HepG2 (cell line): ENCODE data around the gene DDC. TPM values are rescaled to one million over a fixed set of nuclear protein-coding genes. Genes with fewer than 3 reads are reported as not detected.

Source experiments
- ATAC-seq: fragments of 200-7000 bp; cut with Tn5 transposase; 3 replicates; pipeline ENCODE4 v1.9.1; 2020; ENCODE audit warnings: mild to moderate bottlenecking, moderate library complexity
- BruUV-seq: library from RNA; stranded (reverse); fragments of 400-500 nt; replicated peaks from 2 replicates; lab custom pipeline; 2021; lab: Mats Ljungman, UMichigan
- CTCF ChIA-PET: fragments of 300-600 bp; formaldehyde crosslinking; extraction: SDS; loops from one replicate; lab custom pipeline; 2021; ENCODE audit warnings: low total read pairs, inconsistent platforms, low intra/inter-chr PET ratio; lab: Yijun Ruan, JAX
- POLR2A ChIA-PET: fragments of 350-600 bp; sonication (Branson Sonifier 250); formaldehyde crosslinking; loops from one replicate; lab custom pipeline; 2020; ENCODE audit warnings: antibody characterized with exemption, inconsistent platforms; lab: Yijun Ruan, JAX
- DNase-seq: peaks from one replicate; pipeline ENCODE4 v3.0.0-alpha.2; 2015; ENCODE audit warnings: low spot score
- FAIRE-seq: peaks from 3 replicates; lab custom pipeline; 2011; peaks lifted over from hg19 to GRCh38; lab: Jason Lieb, UNC
- H2AFZ ChIP-seq: one replicate; pipeline ENCODE4 v1.6.1; 2011; ENCODE audit warnings: low read length, inconsistent platforms
- H3K27ac ChIP-seq: fragments of 300-600 bp; 3 replicates; pipeline ENCODE4 v1.8.0; 2011; ENCODE audit warnings: mixed run types, mild to moderate bottlenecking, mixed read lengths, low read length, inconsistent platforms; ENCODE audit not compliant: insufficient read depth; ENCODE audit errors: extremely low read length
- H3K27me3 ChIP-seq, 2 experiments: fragments of 200-600 bp in 1 of 2; 2 replicates in 1 of 2; 3 replicates in 1 of 2; pipeline versions ENCODE4 v1.6.0 to v1.8.0; 2011; ENCODE audit warnings: low read length in 2 of 2, mild to moderate bottlenecking in 2 of 2, moderate library complexity in 2 of 2, inconsistent platforms in 1 of 2; ENCODE audit not compliant: insufficient read depth in 2 of 2, control insufficient read depth in 1 of 2
- H3K36me3 ChIP-seq, 2 experiments: fragments of 200-600 bp in 1 of 2; replicated peaks in 1 of 2; 2 replicates in 1 of 2; 3 replicates in 1 of 2; pipeline versions ENCODE4 v1.5.1 to v1.8.0; 2011; ENCODE audit warnings: low read length in 2 of 2, inconsistent platforms in 1 of 2; ENCODE audit not compliant: insufficient read depth in 2 of 2, control insufficient read depth in 1 of 2
- H3K4me1 ChIP-seq: 2 replicates; pipeline ENCODE4 v1.5.1; 2012; ENCODE audit warnings: low read length, inconsistent platforms; ENCODE audit not compliant: insufficient read depth
- H3K4me2 ChIP-seq: 2 replicates; pipeline ENCODE4 v1.6.0; 2011; ENCODE audit warnings: low read depth, low read length, inconsistent platforms
- H3K4me3 ChIP-seq, 3 experiments: fragments of 200-600 bp in 1 of 3; sonication (generic), shearing (Covaris generic) in 1 of 3; replicated peaks in 1 of 3; 2 replicates each; pipeline ENCODE4 v1.5.1; 2011 to 2016; ENCODE audit warnings: low read length in 3 of 3, inconsistent platforms in 2 of 3, low read depth in 2 of 3, mild to moderate bottlenecking in 2 of 3, control low read depth in 1 of 3, mixed read lengths in 1 of 3; ENCODE audit not compliant: insufficient read depth in 1 of 3
- H3K79me2 ChIP-seq: one replicate; pipeline ENCODE4 v1.6.1; 2011; ENCODE audit warnings: low read length, inconsistent platforms; ENCODE audit not compliant: insufficient read depth
- H3K9ac ChIP-seq: 2 replicates; pipeline ENCODE4 v1.6.0; 2011; ENCODE audit warnings: mild to moderate bottlenecking, low read depth, low read length, inconsistent platforms; ENCODE audit not compliant: insufficient read depth
- H3K9me3 ChIP-seq: 2 replicates; pipeline ENCODE4 v1.5.1; 2012; ENCODE audit warnings: mild to moderate bottlenecking, low read length
- H4K20me1 ChIP-seq: 2 replicates; pipeline ENCODE4 v1.6.0; 2011; ENCODE audit warnings: inconsistent platforms, mild to moderate bottlenecking, low read length, moderate library complexity; ENCODE audit not compliant: insufficient read depth
- EP300 ChIP-seq, 3 experiments: sonication (generic) in 1 of 3; formaldehyde crosslinking in 1 of 3; IDR thresholded peaks; 2 replicates each; pipeline versions ENCODE4 v1.5.1 to v1.6.1; 2011 to 2020; ENCODE audit warnings: low read depth in 2 of 3, low read length in 2 of 3, borderline replicate concordance in 1 of 3, improper control_type of control experiment in 1 of 3, mild to moderate bottlenecking in 1 of 3, missing genetic modification reagents in 1 of 3, moderate library complexity in 1 of 3
- HHEX ChIP-seq: IDR thresholded peaks from 2 replicates; pipeline ENCODE4 v1.6.1; 2016; ENCODE audit warnings: control low read depth
- HNRNPLL ChIP-seq: fragments of 200-400 bp; formaldehyde crosslinking; IDR thresholded peaks from 2 replicates; pipeline ENCODE4 v1.6.1; 2017; ENCODE audit warnings: mild to moderate bottlenecking, low read depth, low read length; ENCODE audit not compliant: poor library complexity, severe bottlenecking
- KLF12 ChIP-seq: sonication (generic); formaldehyde crosslinking; IDR thresholded peaks from 2 replicates; pipeline ENCODE4 v1.4.0; 2020; ENCODE audit warnings: missing genetic modification reagents, borderline replicate concordance
- NR1H2 ChIP-seq: sonication (generic); formaldehyde crosslinking; IDR thresholded peaks from 2 replicates; pipeline ENCODE4 v1.8.1; 2022; ENCODE audit warnings: low read depth, missing genetic modification reagents, borderline replicate concordance
- RBFOX2 ChIP-seq: fragments of 200-400 bp; formaldehyde crosslinking; IDR thresholded peaks from 2 replicates; pipeline ENCODE4 v1.6.1; 2017; ENCODE audit warnings: low read depth, mild to moderate bottlenecking, low read length
- ZFAT ChIP-seq: sonication (generic); formaldehyde crosslinking; conservative IDR thresholded peaks from 2 replicates; pipeline ENCODE4 v1.8.1; 2023; ENCODE audit warnings: missing genetic modification reagents, inconsistent platforms
- ZNF224 ChIP-seq: sonication (generic); formaldehyde crosslinking; IDR thresholded peaks from 2 replicates; pipeline ENCODE4 v1.5.0; 2020; ENCODE audit warnings: mild to moderate bottlenecking, missing genetic modification reagents
- ZNF781 ChIP-seq: sonication (generic); formaldehyde crosslinking; IDR thresholded peaks from 2 replicates; pipeline ENCODE4 v1.5.1; 2020; ENCODE audit warnings: borderline replicate concordance, mild to moderate bottlenecking, missing genetic modification reagents; ENCODE audit errors: not compliant biosample characterization
- WGBS: methylation state at CpG from one replicate; pipeline ENCODE4 v1.1.6; 2017; ENCODE audit warnings: low lambda C conversion rate; 5-methylcytosine and 5-hydroxymethylcytosine counted together
- in situ Hi-C: cut with HindIII; loops from 2 replicates; pipeline ENCODE4 v1.10.0; 2017; ENCODE audit warnings: low pct_unique_long_range_greater_than_20kb; ENCODE audit not compliant: extremely low pct_ligation_motif_present
- intact Hi-C: fragments of 100-400 bp; cut with micrococcal nuclease; formaldehyde crosslinking; loops from one replicate; pipeline ENCODE4 v1.10.0; 2022; ENCODE audit not compliant: unreplicated experiment
- polyA plus RNA-seq, 8 experiments: library from polyadenylated mRNA; depleted of rRNA in 3 of 8; stranded (reverse) in 7 of 8; unstranded in 1 of 8; fragments of >200 nt; fragmentation: Illumina TruSeq in 4 of 8; extraction: Trizol in 4 of 8; gene quantifications; 2 replicates each; pipeline versions ENCODE4 v1.2.1 to v1.2.3, GENCODE V29; 2011 to 2016; ENCODE audit warnings: low read depth in 4 of 8, missing spikeins in 1 of 8, mixed read lengths in 1 of 8; ENCODE audit not compliant: insufficient read depth in 1 of 8
- total RNA-seq, 5 experiments: library from RNA; depleted of rRNA; stranded (reverse); fragments of >200 nt; fragmentation: Illumina TruSeq; extraction: Trizol; gene quantifications; 2 replicates each; pipeline ENCODE4 v1.2.3, GENCODE V29; 2016; ENCODE audit warnings: low read depth in 1 of 5
- TF ChIP-seq, protein P1 (sequence below): sonication (generic); formaldehyde crosslinking; IDR thresholded peaks from 2 replicates; pipeline ENCODE4 v1.4.0; 2020; ENCODE audit warnings: low read depth, mild to moderate bottlenecking, missing genetic modification reagents
- TF ChIP-seq, protein P2 (sequence below): sonication (generic); formaldehyde crosslinking; IDR thresholded peaks from 2 replicates; pipeline ENCODE4 v1.4.0; 2020; ENCODE audit warnings: missing genetic modification reagents, borderline replicate concordance
- TF ChIP-seq, protein P3 (sequence below): sonication (generic); formaldehyde crosslinking; conservative IDR thresholded peaks from 2 replicates; pipeline ENCODE4 v1.4.0; 2020; ENCODE audit warnings: missing genetic modification reagents
- TF ChIP-seq, protein P4 (sequence below): sonication (generic); formaldehyde crosslinking; IDR thresholded peaks from 2 replicates; pipeline ENCODE4 v1.5.0; 2020; ENCODE audit warnings: missing genetic modification reagents, mild to moderate bottlenecking, borderline replicate concordance

Gene DDC
- total and polyA plus RNA-seq, 2 of the 13 experiments (the other 11 are each of a cell fraction or from before 2014, with no cell fraction given), result 11.7 to 93.3 TPM

DNA sequence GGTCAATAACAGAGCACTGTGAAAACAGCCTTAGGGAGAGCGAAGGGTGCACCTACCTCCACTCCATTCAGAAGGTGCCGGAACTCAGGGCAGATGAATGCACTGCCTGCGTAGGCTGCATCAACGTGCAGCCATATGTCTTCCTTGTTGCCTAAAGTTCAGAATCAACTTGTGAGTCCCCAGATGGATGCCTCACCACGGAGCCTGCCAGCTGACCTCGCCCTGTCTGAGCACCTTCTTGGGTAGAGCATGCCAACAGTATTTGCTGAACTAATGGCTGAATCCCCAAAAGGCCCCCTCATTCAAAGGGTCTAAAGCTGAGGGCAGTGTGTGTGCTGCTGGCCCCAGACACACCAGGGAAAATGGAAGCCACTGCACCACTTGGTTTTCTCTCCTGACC, 66.1 kb downstream of the DDC start:
- H3K4me3 ChIP-seq, result no peak overlapping the region
- no peaks in the 10 kb centered on the region for H4K20me1 ChIP-seq
- H3K36me3 ChIP-seq, result peaks cover 12 to 17% of the 10 kb centered on the region in 2 experiments; a peak in 3 of 5 replicates
- intact Hi-C loops, result no loop called here
- no peaks in the 10 kb centered on the region for H3K4me1 ChIP-seq
- no peak for TF ChIP-seq HNRNPLL
- no peak for TF ChIP-seq HHEX (CRISPR knock-in tag)
- no peak for TF ChIP-seq NR1H2 (CRISPR knock-in tag)
- TF ChIP-seq RBFOX2, result no peak
- TF ChIP-seq, protein P1, sequence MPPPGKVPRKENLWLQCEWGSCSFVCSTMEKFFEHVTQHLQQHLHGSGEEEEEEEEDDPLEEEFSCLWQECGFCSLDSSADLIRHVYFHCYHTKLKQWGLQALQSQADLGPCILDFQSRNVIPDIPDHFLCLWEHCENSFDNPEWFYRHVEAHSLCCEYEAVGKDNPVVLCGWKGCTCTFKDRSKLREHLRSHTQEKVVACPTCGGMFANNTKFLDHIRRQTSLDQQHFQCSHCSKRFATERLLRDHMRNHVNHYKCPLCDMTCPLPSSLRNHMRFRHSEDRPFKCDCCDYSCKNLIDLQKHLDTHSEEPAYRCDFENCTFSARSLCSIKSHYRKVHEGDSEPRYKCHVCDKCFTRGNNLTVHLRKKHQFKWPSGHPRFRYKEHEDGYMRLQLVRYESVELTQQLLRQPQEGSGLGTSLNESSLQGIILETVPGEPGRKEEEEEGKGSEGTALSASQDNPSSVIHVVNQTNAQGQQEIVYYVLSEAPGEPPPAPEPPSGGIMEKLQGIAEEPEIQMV (CRISPR knock-in tag), result no peak
- no peak for TF ChIP-seq KLF12 (CRISPR knock-in tag)
- TF ChIP-seq ZNF781, result no peak
- TF ChIP-seq, protein P2, sequence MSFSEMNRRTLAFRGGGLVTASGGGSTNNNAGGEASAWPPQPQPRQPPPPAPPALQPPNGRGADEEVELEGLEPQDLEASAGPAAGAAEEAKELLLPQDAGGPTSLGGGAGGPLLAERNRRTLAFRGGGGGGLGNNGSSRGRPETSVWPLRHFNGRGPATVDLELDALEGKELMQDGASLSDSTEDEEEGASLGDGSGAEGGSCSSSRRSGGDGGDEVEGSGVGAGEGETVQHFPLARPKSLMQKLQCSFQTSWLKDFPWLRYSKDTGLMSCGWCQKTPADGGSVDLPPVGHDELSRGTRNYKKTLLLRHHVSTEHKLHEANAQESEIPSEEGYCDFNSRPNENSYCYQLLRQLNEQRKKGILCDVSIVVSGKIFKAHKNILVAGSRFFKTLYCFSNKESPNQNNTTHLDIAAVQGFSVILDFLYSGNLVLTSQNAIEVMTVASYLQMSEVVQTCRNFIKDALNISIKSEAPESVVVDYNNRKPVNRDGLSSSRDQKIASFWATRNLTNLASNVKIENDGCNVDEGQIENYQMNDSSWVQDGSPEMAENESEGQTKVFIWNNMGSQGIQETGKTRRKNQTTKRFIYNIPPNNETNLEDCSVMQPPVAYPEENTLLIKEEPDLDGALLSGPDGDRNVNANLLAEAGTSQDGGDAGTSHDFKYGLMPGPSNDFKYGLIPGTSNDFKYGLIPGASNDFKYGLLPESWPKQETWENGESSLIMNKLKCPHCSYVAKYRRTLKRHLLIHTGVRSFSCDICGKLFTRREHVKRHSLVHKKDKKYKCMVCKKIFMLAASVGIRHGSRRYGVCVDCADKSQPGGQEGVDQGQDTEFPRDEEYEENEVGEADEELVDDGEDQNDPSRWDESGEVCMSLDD, result no peak
- TF ChIP-seq, protein P3, sequence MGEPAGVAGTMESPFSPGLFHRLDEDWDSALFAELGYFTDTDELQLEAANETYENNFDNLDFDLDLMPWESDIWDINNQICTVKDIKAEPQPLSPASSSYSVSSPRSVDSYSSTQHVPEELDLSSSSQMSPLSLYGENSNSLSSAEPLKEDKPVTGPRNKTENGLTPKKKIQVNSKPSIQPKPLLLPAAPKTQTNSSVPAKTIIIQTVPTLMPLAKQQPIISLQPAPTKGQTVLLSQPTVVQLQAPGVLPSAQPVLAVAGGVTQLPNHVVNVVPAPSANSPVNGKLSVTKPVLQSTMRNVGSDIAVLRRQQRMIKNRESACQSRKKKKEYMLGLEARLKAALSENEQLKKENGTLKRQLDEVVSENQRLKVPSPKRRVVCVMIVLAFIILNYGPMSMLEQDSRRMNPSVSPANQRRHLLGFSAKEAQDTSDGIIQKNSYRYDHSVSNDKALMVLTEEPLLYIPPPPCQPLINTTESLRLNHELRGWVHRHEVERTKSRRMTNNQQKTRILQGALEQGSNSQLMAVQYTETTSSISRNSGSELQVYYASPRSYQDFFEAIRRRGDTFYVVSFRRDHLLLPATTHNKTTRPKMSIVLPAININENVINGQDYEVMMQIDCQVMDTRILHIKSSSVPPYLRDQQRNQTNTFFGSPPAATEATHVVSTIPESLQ (CRISPR knock-in tag), result no peak
- TF ChIP-seq ZFAT (CRISPR knock-in tag), result no peak
- TF ChIP-seq ZNF224, result no peak
- no peak for TF ChIP-seq EP300 (IDR thresholded peaks at IDR 0.05; ENCODE audit: low read depth in 2 of 2, low read length in 2 of 2)
- no peak for TF ChIP-seq EP300 (CRISPR knock-in tag; IDR thresholded peaks at IDR 0.05; ENCODE audit: borderline replicate concordance)
- TF ChIP-seq, protein P4, sequence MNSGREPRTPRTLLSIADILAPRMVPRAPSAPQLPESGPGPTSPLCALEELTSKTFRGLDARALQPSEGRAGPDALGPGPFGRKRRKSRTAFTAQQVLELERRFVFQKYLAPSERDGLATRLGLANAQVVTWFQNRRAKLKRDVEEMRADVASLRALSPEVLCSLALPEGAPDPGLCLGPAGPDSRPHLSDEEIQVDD (CRISPR knock-in tag), result no peak
- no peak for ATAC-seq
- H3K27ac ChIP-seq, result no peak overlapping the region
- POLR2A ChIA-PET, result no interaction called here
- WGBS, result 96% methylated on average over 4 of the region's 6 CpGs
- H3K9me3 ChIP-seq, result no peaks in the 10 kb centered on the region
- in situ Hi-C loops, result no loop called here
- H3K79me2 ChIP-seq, result no peaks in the 10 kb centered on the region
- no peak overlapping the region for H3K4me2 ChIP-seq
- H3K9ac ChIP-seq, result no peak overlapping the region
- DNase-seq, result no peak
- H2AFZ ChIP-seq, result no peak overlapping the region
- no peak for FAIRE-seq
- H3K27me3 ChIP-seq, result no peaks in the 10 kb centered on the region
- no TSS peak for BruUV-seq
- CTCF ChIA-PET, result no interaction called here
